Measurements from ENCODE around the gene IFRD1.
"Not testable (repeated sequence)": the region's sequence is repeated elsewhere in the genome, so short reads cannot be mapped to it uniquely, and the experiment has no call there.

IFRD1 gene

GRCh38 chr7:112494656-112495055 is 44.4 kb downstream of the IFRD1 start:
- DNase-seq, result no peak

- no peak for DNase-seq
These were observed 45.0 kb downstream of the IFRD1 start for GRCh38 chr7:112495156-112495788.

- peak; percentile 17 for DNase-seq
These were observed 45.7 kb downstream of the IFRD1 start for GRCh38 chr7:112495810-112496462.

DNA sequence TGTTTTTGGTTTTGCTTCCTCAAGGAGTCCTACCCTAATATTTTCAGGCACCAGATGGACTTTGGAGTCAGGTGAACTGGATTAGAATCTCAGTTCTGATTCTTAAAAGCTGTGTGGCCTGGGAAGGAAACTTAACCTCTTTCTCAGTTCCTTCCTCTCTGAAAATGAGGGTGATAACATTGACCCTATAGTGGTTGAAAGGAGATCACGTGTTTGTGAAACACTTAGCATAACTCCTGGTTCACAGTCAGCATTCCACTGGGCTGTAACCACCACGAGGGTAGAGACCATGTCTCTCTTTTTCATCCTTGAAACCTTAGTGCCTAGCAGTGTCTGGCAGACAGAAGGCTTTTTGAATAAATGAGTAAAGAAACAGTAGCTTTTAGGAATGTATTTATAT is 47.2 kb downstream of the IFRD1 start:
- DNase-seq, result no peak

DNA sequence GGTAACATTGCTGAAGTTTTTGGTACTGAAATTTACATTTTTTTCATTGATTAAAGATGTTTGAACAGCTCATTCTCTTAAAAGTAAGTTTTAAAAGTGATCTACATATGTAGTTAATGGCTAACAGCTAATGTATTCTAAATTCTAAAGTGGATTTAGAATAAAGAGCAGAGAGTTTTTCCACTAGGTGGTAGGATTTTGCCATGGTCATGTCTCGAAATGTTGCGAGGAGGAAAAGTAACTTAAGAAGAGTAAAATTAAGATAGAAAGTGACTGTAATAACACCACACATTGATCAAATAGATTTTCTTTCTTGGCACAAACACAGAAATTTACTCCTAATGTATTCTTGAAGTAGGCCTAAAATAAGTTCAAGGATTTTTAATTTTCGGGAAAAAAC is 50.4 kb downstream of the IFRD1 start:
- DNase-seq, result no peak

- no peak for DNase-seq
These were observed 51.7 kb downstream of the IFRD1 start for GRCh38 chr7:112501801-112502503.

- no peak for DNase-seq
These were observed 52.4 kb downstream of the IFRD1 start for GRCh38 chr7:112502700-112503099.

DNA sequence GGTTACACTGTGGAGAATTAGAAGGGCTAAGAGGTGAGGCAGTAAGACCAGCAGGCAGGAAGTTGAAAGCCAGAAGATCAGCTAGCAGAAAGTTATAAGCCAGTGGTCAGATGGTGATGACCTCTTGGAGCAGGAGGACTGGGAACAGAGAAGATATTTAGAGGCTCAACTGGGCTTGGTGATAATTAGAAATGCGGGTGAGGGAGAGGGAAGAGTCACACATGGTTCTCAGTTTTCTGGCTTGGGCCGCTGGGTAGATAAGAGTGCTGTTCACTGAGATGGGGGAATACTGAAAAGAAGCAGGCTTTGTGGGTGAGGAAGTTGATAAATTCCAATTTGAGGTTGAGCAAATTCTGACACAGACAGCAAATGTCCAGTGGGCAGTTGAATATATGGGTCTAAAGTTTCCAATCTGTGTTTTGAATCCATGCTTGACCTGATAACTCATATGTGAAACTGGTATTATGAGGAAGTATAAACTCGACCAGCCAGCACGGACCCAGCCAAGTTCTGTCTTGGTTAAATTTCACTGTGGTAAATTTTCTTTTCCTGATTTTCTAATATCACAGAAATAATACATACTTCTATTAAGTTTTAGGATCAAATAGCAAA is 53.2 kb downstream of the IFRD1 start:
- no peak for DNase-seq

GRCh38 chr7:112504093-112504695 is 53.9 kb downstream of the IFRD1 start:
- no peak for DNase-seq

DNA sequence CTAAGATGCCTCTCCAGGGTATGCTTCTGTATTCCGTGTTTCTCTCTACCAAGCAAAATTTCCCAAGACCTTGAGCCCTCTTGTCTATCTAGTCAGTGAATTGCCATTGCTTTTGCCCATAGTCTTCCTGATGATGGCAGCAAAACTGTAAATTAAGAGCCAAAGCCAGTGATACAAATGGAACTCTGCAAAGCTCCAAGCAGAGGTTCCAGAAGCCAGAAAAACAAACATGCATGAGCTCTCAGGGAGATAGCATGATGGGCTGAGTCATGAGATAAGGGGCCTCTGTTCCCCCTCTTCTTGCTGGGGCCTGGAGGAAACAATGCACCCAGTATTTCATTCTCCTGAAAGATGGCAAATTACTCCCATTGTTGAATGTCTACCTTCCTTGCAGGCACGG is 55.2 kb downstream of the IFRD1 start:
- DNase-seq, result peak; percentile 51

DNA sequence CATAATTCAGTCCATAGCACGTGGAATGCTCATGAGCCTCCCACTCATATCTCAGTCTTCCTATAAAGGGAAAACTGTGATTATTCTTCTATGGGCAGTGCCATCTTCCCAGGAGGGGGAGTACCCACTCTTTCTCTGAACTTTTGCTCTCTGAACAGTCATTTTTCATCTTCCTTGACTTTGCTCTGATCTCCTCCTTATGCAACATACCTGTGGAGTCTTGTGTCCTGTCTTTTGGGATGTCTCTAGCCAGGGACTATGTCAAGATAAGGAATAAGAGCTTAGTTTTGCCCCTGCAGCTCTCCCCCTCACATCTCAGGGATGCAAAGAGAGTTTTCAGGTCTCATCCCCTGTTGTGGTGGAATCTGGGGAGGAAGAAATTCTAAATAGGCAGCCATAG is 58.1 kb downstream of the IFRD1 start:
- no peak for DNase-seq

DNA sequence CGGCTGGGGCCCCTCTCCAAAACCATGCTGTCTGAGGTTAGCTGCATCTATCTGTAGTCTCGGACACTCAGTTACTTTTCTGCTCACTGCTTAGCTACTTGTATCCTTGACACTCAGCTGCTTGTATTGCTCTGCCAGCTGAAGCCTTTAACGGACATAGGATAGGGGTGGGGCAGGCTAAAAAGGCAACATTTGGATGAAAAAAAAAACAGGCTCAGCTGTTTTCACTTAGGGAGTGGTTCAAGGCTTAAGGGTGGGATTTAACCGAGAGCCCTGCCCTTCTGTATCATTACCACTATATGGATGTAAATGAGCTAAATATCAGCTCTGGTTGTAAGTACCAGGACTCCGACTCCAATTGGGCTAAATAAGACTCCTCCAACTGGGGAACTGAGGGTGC is 59.1 kb downstream of the IFRD1 start:
- no peak for DNase-seq

- peak; percentile 94 for DNase-seq
These were observed 59.9 kb downstream of the IFRD1 start for GRCh38 chr7:112510001-112510742.

- DNase-seq, result no peak
These were observed 60.5 kb downstream of the IFRD1 start for GRCh38 chr7:112510743-112511110.

GRCh38 chr7:112511451-112512202 is 61.4 kb downstream of the IFRD1 start:
- DNase-seq, result no peak

- DNase-seq, result no peak
These were observed 62.4 kb downstream of the IFRD1 start for GRCh38 chr7:112512451-112513210.

- no peak for DNase-seq
These were observed 65.7 kb downstream of the IFRD1 start for GRCh38 chr7:112515989-112516388.

- not testable (repeated sequence) for DNase-seq
These were observed 66.2 kb downstream of the IFRD1 start for GRCh38 chr7:112516418-112516817.

DNA sequence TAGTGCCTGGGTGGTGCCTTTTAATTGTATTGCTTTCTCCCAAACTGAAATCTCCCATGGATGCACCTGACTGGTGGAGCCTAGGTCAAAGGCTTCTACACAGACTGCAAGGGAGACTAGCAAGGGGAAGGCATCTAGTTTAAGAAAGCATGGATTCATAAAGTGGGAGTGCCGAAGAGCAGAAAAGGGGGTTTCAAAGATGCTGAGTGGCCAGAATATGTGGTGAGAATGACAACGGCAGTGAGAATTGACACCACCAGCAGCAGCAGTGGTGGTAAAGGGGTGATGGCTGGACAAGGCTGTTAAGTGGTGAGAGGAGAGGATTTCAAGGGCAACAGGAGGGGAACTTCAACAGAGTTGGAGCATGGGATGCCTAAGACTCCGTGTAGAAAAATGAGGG is 67.2 kb downstream of the IFRD1 start:
- no peak for DNase-seq

- DNase-seq, result no peak
These were observed 70.5 kb downstream of the IFRD1 start for GRCh38 chr7:112520787-112521186.

- no peak for DNase-seq
These were observed 71.7 kb downstream of the IFRD1 start for GRCh38 chr7:112521942-112522341.

All from NCI-H226 (cell line).